ENCODE data around the gene GZMA.

GRCh38 chr5:55108661-55109060 lies 6.2 kb downstream of the GZMA start:
- TF ChIP-seq CTCF (optimal IDR thresholded peaks at IDR 0.05 in 1 of 3, IDR thresholded peaks at IDR 0.05 in 1 of 3, conservative IDR thresholded peaks at IDR 0.05 in 1 of 3; ENCODE audit: extremely low read depth in 1 of 3, insufficient read depth in 2 of 3, low read length in 3 of 3) (no peak), EZH2 (IDR thresholded peaks at IDR 0.05; ENCODE audit: low read length) (no peak)

Measured in keratinocyte (primary cell).